Glomerular visceral epithelial cell (primary cell): ENCODE data around the gene FAM193A.
A peak's percentile ranks its signal among the peaks of the same experiment; 100 is the strongest.
"Not testable (repeated sequence)": the region's sequence is repeated elsewhere in the genome, so short reads cannot be mapped to it uniquely, and the experiment has no call there.

ENCODE experiments used
- DNase-seq: peaks from one replicate; pipeline ENCODE4 v3.0.0-alpha.2; 2016; ENCODE audit errors: extremely low spot score

The FAM193A gene

DNA sequence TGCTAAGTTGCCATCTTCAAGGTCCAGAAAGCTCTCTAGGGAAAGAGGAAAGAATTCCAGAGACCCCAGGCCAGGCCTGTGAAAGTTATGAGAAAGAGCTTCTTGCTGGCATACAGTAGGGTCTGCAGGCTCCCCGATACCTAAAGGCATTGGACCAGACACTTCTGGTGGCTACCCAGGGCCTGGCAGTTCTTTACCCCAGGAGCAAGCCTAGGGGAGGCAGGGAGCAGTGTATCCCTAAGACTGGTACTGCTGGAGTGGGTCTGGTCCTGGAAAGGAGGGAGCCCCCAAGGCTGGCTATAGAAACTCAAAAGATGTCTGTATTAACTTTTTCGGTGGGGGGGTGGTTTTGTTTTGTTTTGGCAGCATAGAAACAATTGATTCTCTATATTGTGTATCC lies 19.8 kb upstream of the FAM193A start:
- no peak for DNase-seq

- DNase-seq = no peak
These were observed 9.9 kb upstream of the FAM193A start for GRCh38 chr4:2526559-2526958.

DNA sequence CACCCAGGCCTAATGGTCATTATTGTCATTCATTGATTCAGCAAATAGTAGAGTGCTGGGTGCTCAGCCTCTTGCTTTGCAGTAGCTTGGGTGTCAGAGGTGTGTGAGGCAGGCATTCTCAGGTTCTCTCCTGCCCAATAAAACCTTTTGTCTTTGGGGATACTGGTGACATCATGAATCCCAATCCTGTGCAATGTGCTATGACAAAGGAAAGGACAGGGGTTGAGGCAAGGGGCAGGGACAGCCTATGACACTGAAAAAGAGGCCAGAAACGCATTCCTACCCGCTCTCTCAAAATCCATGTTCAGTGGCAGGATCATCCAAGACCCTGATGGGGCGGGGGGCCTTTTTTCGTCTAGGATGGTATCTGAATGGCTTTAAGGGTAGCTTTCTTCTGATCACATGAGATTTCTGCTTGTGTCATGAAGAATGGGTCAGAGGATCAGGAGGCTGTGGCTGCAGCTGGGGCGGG lies 1.5 kb upstream of the FAM193A start:
- DNase-seq = no peak

DNA sequence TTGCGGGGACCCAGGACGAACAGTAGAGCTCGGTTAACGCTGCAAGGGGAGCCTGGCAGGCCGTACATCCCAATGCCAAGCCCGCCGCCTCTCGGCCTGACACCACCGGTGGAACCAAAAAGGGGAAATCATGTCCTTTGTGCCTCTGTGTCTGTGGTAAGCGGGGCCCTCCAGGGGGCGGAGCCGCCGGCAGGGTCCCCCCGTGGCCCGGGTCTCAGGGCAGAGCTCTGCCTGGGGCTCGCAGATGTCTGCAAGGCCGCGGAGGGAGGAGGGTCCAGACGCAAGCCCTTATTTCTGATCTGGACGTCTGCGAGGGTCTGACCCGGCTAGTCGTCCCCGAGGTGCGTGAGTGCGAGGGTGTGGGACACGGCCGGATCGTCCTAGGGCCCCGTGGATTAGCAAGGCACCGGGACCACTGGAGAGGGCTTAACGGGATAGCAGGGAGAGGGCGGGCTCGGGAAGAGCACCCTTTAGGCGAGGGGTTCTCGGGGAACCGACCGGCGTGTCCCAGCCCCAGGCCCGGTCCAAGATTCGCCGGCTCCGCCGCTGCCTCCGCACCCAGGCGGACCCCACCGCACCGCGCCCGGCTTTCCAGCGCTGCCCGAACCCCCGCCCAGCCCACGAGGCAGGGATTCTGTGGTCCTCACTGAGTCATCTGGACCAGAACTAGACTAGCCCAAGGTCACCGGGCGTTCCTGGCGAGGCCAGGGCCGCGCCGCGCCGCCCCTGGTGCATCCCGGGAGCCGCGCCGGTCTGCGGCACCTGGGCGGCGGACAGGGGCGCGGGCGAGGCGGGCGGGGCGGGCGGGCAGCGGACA lies 863 bp upstream of the FAM193A start:
- peak; percentile 18 for DNase-seq

DNA sequence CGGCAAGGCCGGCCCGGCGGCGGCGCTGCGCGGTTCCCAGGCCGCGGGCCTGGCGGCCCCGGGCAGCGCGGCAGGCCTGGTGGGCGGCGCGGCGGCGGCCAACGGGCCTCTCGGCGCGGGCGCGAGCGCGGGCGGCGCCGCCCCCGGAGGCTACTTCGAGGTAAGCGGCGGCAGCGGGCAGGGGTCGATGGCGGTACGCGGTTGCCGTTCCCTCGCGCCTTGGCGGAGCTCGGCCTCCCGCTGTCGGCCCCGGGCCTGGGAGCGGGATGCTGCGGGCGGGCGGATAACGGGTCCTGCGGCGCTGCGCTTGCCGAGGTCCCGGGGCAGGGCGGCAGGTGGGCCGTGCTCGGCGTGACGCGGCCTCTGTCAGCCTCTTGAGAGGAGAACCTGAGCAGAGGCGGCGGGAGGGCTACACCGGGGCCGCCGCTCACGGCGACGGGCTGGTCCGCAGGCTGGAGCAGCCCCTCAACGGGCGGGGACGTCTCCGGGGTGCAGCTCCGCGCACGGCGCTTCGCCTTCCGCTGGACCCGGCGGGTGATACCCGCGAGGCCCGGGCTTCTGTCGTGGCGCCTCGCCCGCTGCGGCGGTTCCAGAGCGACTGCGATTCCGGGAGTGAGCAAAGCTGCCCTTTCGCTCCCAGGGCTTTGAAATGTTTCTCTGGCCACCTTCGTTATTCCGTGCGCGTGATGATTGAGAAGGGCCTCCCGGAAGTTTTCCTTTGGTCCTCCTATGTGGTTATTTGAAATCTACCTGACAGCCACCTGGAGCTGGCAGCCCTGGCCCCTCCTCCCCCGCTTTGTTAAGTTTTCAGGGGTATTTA lies 774 bp downstream of the FAM193A start:
- peak; percentile 48 for DNase-seq

DNA sequence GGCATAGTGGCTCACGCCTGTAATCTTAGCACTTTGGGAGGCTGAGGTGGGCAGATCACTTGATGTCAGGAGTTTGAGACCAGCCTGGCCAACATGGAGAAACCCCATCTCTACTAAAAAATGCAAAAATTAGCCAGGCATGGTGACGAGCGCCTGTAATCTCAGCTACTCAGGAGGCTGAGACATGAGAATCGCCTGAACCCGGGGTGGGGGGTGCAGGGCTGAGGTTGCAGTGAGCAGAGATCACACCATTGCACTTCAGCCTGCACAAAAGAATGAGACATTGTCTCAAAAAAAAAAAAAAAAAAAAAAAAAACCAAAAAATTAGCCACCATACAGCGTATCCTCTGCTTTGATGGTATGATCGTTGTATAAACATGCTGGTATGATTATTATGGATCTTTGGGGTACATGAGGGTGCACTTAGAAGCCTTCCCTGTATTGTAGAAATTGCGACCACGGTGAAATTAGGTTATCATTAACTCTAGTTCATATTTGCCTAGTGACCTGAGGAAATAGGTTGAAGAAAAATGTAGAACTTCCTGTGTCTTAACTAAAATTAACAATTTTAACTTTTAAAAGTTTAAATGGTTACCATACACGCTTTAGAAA lies 7.2 kb downstream of the FAM193A start:
- DNase-seq = not testable (repeated sequence)

- no peak for DNase-seq
These were observed 9.0 kb downstream of the FAM193A start for GRCh38 chr4:2545321-2546013.

- DNase-seq = no peak
These were observed 9.9 kb downstream of the FAM193A start for GRCh38 chr4:2546286-2546823.

DNA sequence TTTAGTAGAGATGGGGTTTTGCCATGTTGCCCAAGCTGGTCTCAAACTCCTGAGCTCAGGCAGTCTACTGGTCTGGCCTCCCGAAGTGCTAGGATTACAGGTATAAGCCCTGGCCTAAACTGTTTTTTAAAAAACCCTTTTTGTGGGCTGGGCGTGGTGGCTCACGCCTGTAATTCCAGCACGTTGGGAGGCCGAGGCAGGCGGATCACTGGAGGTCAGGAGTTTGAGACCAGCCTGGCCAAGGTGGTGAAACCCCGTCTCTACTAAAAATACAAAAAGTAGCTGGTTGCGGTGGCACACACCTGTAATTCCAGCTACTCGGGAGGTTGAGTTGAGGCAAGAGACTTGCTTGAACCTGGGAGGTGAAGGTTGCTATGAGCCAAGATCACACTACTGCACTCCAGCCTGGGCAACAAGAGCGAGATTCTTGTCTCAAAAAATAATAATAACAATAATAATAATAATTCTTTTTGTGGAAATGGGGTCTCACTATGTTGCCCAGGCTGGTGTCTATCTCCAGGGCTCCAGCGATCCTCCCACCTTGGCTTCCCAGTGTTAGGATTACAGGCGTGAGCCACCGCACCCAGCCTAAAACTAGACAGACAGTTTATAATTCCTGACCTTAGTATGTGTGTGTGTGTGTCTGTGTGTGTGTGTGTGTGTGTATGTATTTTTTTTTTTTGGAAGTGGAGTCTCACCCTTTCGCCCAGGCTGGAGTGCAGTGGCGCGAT lies 10.7 kb downstream of the FAM193A start:
- not testable (repeated sequence) for DNase-seq

DNA sequence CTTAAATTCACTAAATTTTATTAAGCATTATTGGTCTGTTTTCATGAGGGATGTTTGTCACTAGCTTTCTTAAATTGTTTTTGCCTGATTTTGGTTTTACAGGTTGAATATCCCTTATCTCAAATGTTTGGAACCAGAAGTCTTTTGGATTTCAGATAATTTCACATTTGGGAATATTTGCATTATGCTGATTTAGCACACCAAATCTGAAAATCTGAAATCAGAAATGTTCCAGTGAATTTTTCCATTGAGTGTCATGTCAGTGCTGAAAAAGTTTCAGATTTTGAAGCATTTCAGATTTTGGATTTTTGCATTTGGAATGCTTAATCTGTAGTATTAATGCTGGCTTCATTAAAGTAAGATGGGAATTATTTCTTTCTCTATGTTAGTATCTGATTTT lies 14.7 kb downstream of the FAM193A start:
- no peak for DNase-seq

DNA sequence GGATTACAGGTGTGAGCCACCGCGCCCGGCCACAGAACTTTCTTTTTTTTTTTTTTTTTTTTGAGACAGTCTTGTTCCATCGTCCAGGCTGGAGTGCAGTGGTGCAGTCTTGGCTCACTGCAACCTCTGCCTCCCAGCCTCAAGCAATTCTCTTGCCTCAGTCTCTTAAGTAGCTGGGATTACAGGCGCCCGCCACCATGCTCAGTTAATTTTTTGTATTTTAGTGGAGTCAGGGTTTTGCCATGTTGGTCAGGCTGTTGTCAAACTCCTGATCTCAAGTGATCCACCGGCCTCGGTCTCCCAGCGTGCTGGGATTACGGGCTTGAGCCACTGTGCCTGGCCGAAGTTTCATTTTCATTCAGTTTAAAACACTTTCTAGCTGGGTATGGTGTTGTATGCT lies 16.4 kb downstream of the FAM193A start:
- no peak for DNase-seq

- DNase-seq = no peak
These were observed 21.9 kb downstream of the FAM193A start for GRCh38 chr4:2558301-2558700.

DNA sequence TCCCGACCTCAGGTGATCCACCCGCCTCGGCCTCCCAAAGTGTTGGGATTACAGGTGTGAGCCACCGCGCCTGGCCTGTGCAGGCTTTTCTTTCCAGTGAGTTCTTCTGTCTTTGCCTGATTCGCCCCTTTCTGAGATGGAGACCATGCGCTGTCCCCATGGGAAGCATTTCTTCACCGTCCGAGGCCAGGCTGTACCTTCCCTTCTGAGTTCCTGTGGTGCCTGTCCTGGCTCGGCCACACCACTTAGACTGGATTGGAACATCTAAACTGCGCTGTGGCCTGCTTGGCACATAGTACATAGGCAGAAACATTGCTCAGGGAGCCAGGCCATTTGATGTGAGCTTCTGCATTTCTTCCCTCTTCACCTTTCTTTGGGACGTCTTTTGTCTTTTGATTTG lies 23.7 kb downstream of the FAM193A start:
- DNase-seq = no peak

- DNase-seq = no peak
These were observed 29.1 kb downstream of the FAM193A start for GRCh38 chr4:2565533-2565932.

DNA sequence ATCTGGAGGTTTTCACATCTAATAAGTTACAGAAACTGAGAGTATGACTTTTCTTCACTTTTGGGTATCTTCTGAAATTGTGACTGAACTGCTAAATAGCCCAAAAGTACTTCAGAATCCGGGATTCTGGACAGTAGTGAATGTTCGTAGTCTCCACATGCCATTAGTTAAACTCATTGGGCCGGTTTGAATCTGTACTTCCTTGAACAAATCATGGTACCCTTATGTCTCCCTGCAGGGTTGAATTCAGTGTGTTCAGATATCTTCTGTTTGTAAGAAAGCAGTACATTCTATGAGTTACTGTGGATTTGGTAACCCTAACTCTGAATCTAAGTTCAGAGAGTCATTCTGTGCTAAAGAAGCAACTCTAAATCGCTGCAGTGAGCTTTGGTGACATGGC lies 33.6 kb downstream of the FAM193A start:
- DNase-seq = no peak

- DNase-seq = no peak
These were observed 34.2 kb downstream of the FAM193A start for GRCh38 chr4:2570551-2571222.

DNA sequence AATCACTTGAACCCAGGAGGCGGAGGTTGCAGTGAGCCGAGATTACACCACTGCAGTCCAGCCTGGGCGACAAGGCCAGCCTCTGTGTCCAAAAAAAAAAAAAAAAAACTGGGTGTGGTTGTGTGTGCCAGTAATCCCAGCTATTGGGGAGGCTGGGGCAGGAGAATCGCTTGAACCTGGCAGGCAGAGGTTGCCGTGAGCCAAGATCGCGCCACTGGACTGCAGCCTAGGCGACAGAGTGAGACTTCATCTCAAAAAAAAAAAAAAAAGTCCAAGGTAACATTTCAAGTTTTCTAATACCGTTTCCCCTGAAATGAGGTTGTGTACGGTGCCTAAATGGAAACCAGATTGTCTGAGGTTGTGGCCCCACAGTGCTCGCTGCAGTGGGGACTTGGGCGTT lies 35.6 kb downstream of the FAM193A start:
- DNase-seq = no peak

DNA sequence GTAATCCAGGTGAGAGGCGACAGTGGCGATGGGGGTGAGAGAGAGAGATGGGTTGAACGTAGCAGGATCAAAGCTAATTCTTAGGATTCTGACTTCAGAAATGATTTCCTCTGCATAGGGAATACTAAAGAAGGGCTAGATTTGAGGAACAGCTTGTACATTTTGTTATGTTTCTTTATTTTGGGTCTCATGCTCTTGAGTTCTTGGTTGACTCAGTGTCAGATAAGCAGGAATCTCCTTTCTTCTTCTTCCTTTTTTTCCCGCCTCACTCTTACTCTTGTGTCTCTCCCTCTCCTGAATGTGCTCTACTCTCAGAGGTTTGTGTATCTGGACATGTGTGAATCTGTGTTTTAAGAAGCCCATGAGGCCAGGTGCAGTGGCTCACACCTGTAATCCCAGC lies 36.4 kb downstream of the FAM193A start:
- no peak for DNase-seq

DNA sequence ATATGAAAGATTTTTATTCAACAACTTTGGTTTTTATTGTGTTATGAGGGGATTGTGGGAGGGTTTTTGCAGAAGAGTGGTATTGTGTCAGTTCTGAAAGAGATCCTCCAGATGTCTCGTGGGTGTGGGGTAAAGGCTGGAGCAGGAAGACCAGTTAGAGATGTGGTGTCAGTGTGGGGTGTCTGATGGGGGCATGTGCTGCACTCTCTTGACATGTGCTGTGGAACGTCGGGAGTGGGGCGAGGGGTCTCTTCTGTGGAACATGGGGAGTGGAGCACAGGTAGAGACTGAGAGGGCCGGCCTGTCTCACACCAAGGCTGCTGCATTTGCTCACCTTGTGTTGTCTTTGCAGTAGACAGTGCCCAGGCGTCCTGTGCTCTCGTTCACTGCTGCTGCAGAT lies 37.6 kb downstream of the FAM193A start:
- no peak for DNase-seq

DNA sequence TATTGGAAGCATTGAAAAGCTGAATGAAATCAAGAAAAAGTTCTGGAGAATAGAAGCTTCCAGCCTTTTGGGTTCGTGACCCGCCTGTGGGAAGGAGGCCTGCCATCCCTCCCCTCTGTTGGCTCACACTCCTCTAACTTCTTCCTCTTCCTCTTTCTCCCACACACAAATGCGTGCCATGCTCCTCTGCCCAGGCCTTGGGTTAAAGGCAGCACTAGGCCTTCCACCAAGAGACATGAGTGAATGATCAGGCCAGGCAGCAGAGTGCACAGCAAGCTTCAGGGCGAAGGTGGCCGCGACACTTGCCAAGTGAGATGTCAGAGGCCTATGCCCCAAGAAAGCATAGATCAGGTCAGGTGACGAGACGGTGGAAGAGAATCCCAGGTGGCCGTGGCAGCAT lies 38.4 kb downstream of the FAM193A start:
- DNase-seq = no peak
